GM18517 (cell line): ENCODE results near the gene METTL4.
"Not testable (repeated sequence)": the region's sequence is repeated elsewhere in the genome, so short reads cannot be mapped to it uniquely, and the experiment has no call there.

ENCODE experiments used
- ATAC-seq: cut with Tn5 transposase; IDR thresholded peaks from one replicate; pipeline ENCODE4 v1.9.1; 2021; ENCODE audit warnings: mild to moderate bottlenecking, moderate library complexity; ENCODE audit not compliant: unreplicated experiment

Gene METTL4

GRCh38 chr18:2564373-2564772, 6.9 kb downstream of the METTL4 start:
- ATAC-seq, result no peak

- ATAC-seq, result peak; percentile 57
These were observed 12.1 kb downstream of the METTL4 start for GRCh38 chr18:2559249-2559648.

DNA sequence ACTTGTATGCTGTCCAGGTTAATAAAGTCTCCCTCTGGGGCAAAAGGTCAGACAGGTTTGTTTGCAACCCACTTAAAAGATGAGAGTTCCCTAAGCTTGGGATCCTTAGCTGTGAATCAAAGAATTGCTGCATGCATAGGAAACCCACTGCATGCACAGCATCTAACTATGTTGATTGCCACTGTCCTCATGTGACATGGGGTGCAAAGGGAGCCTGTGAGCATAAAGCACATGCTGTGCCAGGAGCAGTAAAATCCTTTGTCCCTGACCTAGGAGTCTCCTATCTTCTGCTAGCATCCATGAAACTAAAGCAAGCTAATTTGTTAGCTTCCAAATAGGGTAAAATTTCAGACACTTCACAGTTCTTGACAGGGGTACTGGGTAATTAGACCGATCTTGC, 13.8 kb downstream of the METTL4 start:
- no peak for ATAC-seq

GRCh38 chr18:2555895-2556294, 15.4 kb downstream of the METTL4 start:
- no peak for ATAC-seq

DNA sequence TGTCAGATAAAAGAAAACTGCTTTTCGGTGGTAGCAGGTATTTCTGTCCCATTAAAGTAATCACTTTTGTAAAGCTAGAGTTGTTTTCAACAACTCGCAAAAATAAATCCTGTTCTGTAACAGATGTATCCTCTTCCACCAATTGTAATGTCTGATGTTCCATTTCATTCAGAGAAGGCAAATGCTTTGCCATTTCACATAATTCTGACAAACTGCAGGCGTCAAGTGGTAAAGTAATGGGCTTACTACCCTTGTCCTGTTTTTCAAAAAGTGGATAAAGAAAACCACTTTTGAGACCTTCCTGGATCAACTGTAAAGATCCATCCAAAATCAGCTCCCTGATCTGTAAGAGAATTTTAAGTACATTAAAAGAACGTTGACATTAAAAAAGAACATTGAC, 16.6 kb downstream of the METTL4 start:
- ATAC-seq, result no peak

- no peak for ATAC-seq
These were observed 19.9 kb downstream of the METTL4 start for GRCh38 chr18:2551425-2551824.

DNA sequence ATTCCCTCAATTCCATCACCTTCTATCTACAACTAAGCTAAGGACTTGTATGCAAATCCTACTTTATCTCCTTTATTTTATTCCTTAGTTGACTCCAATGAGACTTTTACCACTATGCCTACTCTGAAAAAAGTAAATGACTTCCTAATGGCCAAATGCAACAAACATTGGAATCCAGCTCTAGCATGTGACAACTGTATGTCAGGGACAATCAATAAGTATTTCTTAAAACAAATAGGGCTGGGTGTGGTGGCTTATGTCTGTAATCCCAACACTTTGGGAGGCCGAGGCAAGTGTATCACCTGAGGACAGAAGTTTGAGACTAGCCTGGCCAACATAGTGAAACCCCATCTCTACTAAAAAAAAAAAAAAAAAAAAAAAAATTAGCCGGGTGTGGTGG, 21.8 kb downstream of the METTL4 start:
- no peak for ATAC-seq

- ATAC-seq, result peak; percentile 48
These were observed 23.7 kb downstream of the METTL4 start for GRCh38 chr18:2547477-2548087.

DNA sequence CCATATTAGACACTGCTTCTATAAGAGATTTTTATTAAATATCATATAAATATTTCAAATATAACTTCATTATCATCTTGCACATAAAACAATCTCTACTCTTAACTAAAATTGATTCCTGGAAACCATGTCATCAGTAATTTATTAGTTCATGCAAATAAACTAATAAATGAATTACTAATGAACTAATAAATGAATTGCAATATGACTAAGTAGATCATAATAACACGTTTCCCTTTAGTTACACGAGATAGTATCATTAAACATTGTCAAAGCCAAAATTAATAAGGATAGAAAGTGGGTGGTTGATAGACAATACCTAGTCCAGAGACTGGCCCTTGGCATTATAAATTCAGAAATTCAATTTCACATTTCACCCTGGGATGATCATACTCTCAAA, 26.1 kb downstream of the METTL4 start:
- no peak for ATAC-seq

DNA sequence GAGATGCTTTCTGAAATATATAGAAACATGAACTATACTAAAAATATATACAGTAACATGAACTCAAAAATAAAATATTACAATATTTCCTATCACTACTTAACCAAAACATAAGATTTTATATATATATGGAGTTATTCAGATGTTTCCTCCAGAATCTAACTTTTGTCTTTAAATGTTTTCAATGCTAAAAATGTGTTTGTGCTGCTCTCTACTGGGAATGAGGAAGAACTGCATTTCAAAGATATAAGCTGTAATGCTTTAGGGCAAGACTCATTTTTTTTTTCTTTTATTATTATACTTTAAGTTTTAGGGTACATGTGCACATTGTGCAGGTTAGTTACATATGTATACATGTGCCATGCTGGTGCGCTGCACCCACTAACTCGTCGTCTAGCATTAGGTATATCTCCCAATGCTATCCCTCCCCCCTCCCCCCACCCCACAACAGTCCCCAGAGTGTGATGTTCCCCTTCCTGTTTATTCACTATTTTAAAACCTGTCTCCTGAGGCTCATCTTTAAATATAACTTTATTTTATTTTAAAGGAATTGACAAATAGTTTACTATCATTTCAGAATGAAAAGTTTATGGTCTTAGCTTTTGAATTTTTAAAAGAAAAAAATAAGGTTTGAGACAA, 29.3 kb downstream of the METTL4 start:
- peak; percentile 79 for ATAC-seq

DNA sequence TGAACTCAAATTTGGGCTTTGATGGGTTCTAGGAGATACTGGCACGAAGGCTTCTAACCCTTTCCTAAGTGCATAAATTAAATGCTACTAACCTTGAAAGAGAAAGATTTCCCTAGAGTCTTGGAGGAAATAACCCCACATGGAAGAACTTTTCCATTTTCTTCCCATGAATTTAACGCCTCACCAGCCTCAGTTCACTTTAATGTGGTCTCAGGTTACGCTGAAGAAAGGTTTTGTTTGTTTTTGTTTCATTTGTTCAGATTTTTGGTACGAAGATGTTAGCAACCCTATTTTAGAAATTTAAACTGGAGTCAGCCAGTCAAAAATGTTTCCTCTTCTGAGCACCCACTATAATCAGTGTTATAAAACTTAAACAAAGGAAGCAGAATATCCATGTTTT, 30.7 kb downstream of the METTL4 start:
- no peak for ATAC-seq

GRCh38 chr18:2538844-2539243, 32.5 kb downstream of the METTL4 start:
- ATAC-seq, result no peak

DNA sequence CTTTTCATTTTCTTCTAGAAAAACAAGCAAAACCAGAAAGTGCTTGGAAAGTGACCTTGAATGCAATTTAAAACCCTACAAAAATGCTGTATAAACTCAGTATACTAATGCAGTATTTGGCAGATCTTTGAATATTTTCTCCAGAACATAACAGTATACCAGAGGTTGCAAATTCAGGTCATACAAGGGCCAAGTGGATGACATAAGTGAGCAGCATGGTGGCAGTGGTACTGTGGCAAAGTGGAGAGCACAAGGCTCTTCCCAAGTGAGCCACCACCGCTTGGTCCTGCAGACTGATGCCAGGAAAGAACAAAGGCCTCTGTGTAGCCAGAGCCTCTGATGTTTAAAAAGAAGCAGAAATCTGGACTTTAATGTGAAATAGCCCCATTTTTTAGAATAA, 33.1 kb downstream of the METTL4 start:
- ATAC-seq, result no peak

DNA sequence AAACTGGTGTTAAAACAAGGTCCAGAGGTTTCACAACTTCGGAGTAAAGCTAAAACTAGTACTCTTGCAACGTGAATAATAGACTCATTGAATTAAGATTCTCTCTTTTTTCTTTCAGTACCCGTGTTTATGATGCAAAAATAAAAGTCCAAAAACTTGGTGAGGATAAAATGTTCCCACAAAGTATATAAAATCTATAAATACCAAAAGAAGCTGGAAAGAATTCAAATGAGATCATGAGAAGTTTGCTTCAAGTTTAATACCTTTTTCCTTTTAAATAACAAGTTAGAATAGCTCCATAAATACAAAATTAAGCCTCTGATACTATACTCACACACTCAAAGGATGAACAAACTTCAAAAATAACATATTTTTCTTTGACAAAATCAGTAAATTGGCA, 34.0 kb downstream of the METTL4 start:
- ATAC-seq, result no peak

- no peak for ATAC-seq
These were observed 34.8 kb downstream of the METTL4 start for GRCh38 chr18:2536493-2536892.

GRCh38 chr18:2536063-2536462, 35.2 kb downstream of the METTL4 start:
- no peak for ATAC-seq

DNA sequence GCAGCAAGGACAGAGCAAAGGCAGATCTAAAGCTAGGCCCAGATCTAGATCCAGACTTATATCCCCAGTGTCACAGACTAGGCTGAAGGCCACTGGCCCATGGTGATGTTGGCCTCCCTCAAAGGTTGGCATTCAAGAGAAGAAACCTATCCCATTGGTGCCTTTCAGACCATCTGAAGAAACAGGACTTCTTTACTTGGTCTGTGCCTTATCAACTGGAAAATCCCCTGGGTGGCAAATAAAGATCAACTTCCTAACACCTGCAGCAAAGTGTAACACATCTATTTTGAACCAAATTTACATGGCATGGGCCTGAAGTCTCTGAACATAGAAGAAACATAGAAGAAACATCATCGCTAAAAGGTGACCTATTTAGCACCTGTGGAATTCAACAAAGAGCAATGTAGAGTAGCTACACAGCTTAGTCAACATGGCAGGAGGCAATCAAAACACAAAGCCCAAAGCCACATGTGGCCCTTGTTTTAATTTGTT, 35.8 kb downstream of the METTL4 start:
- no peak for ATAC-seq

DNA sequence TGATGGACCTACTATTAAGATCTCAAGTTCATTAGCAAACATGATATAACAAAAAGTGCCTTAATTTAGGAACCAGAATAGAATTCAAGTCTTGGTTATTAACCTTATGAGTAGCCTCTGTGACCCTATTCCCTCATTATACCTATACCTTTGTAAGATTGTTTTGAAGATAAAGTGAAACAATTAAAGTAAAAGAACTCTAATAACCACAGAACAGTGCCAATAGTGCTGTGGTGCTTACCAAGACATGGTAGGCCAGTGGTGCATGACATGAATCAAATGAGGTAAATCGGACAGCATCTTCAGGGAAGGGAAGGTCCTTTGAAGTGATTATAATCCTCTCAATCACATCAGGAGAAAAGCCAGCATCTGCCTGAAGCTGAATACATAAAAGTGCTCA, 36.4 kb downstream of the METTL4 start:
- ATAC-seq, result no peak

GRCh38 chr18:2532797-2533196, 38.5 kb downstream of the METTL4 start:
- ATAC-seq, result no peak

GRCh38 chr18:2531751-2532150, 39.6 kb downstream of the METTL4 start:
- ATAC-seq, result no peak

- no peak for ATAC-seq
These were observed 42.2 kb downstream of the METTL4 start for GRCh38 chr18:2529154-2529553.

DNA sequence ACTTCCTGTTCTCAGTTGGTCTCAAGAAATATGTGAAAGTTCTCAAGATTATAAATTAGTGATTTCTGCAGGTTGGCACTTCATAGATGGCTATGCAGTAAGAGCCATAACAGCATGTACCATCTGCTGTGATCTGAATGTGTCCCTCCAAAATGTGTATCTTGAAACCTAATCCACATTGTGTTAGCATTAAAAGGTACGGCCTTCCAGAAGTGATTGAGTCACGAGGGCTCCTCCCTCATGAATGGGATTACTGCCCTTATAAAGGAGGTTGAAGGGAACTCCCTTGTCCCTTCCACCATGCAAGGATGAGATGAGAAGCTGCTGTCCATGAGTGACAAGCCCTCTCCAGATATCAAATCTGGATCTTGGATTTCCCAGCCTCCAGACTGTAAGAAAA, 45.0 kb downstream of the METTL4 start:
- ATAC-seq, result no peak

DNA sequence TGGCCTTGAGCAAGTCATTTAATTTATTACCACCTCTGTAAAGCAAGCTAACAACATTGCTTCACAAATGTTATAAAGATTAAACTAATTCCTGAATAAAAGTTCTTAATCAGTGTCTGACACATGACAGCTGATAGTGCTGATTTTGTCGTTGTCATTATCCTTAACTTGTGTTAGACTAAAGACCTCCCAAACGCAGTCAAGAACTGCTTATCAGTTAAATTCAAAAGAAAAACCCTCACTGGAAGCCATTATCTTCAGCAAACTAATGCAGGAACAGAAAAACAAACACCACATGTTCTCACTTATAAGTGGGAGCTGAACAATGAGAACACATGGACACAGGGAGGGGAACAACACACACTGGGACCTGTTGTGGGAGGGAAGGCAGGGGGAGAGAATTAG, 46.5 kb downstream of the METTL4 start:
- ATAC-seq, result not testable (repeated sequence)
